Measurements from ENCODE around the gene NDUFS8. TPM values are rescaled to one million over a fixed set of nuclear protein-coding genes. Genes with fewer than 3 reads are reported as not detected.

Gene NDUFS8
- total and polyA plus RNA-seq, 2 experiments from 2014 or later, result 111 to 286 TPM

GRCh38 chr11:68071281-68072048 lies 41.0 kb downstream of the NDUFS8 start:
- Histone ChIP-seq H3K4me1 (ENCODE audit: insufficient read depth) (no peaks in the 10 kb centered on the region), H4K20me1 (ENCODE audit: insufficient read depth, poor library complexity, severe bottlenecking) (peaks cover 19% of the 10 kb centered on the region), H3K79me2 (peaks cover 38% of the 10 kb centered on the region), H3K9me2 (replicated peaks; ENCODE audit: insufficient read depth) (no peaks in the 10 kb centered on the region), H3K27me3 (no peaks in the 10 kb centered on the region), H3K4me2 (no peak overlapping the region), H3K27ac (no peak overlapping the region), H3K4me3 (no peak overlapping the region), H3K9me3 (ENCODE audit: low read depth) (no peaks in the 10 kb centered on the region), H3K36me3 (replicated peaks; ENCODE audit: insufficient read depth, low read depth) (peaks cover 7% of the 10 kb centered on the region), H2AFZ (no peak overlapping the region)
- DNase-seq (ENCODE audit: low spot score), result no peak
- 98% methylated on average over 3 of the region's 3 CpGs for WGBS (ENCODE audit: low lambda C conversion rate, missing lambda C conversion rate)
- TF ChIP-seq CTCF (IDR thresholded peaks at IDR 0.05; ENCODE audit: poor library complexity) (no peak), EZH2phosphoT487 (IDR thresholded peaks at IDR 0.05; ENCODE audit: low read depth, severe bottlenecking, unreplicated experiment) (no peak), EZH2 (IDR thresholded peaks at IDR 0.05; ENCODE audit: borderline replicate concordance) (no peak)

GRCh38 chr11:68074584-68075352 lies 44.3 kb downstream of the NDUFS8 start:
- H3K4me2 ChIP-seq, result no peak overlapping the region
- no peaks in the 10 kb centered on the region for H3K9me3 ChIP-seq (ENCODE audit: low read depth)
- H4K20me1 ChIP-seq (ENCODE audit: insufficient read depth, poor library complexity, severe bottlenecking), result peaks cover 33% of the 10 kb centered on the region
- WGBS (ENCODE audit: low lambda C conversion rate, missing lambda C conversion rate), result 85% methylated on average over 10 of the region's 10 CpGs
- peaks cover 71% of the 10 kb centered on the region for H3K79me2 ChIP-seq
- H3K27ac ChIP-seq, result no peak overlapping the region
- peaks cover 7% of the 10 kb centered on the region for H3K36me3 ChIP-seq (replicated peaks; ENCODE audit: insufficient read depth, low read depth)
- H3K9me2 ChIP-seq (replicated peaks; ENCODE audit: insufficient read depth), result no peaks in the 10 kb centered on the region
- TF ChIP-seq CTCF (IDR thresholded peaks at IDR 0.05; ENCODE audit: poor library complexity), result no peak
- no peak for TF ChIP-seq EZH2phosphoT487 (IDR thresholded peaks at IDR 0.05; ENCODE audit: low read depth, severe bottlenecking, unreplicated experiment)
- TF ChIP-seq EZH2 (IDR thresholded peaks at IDR 0.05; ENCODE audit: borderline replicate concordance), result no peak
- H2AFZ ChIP-seq, result no peak overlapping the region
- DNase-seq (ENCODE audit: low spot score), result no peak
- H3K4me1 ChIP-seq (ENCODE audit: insufficient read depth), result no peaks in the 10 kb centered on the region
- no peak overlapping the region for H3K4me3 ChIP-seq
- no peaks in the 10 kb centered on the region for H3K27me3 ChIP-seq

GRCh38 chr11:68076371-68077042 lies 46.0 kb downstream of the NDUFS8 start:
- Histone ChIP-seq H3K27ac (no peak overlapping the region), H2AFZ (no peak overlapping the region), H3K4me2 (no peak overlapping the region), H3K4me1 (ENCODE audit: insufficient read depth) (no peaks in the 10 kb centered on the region), H3K9me2 (replicated peaks; ENCODE audit: insufficient read depth) (no peaks in the 10 kb centered on the region), H3K9me3 (ENCODE audit: low read depth) (no peaks in the 10 kb centered on the region), H3K36me3 (replicated peaks; ENCODE audit: insufficient read depth, low read depth) (no peaks in the 10 kb centered on the region), H3K79me2 (peaks cover 88% of the 10 kb centered on the region), H3K4me3 (no peak overlapping the region), H4K20me1 (ENCODE audit: insufficient read depth, poor library complexity, severe bottlenecking) (peaks cover 36% of the 10 kb centered on the region), H3K27me3 (no peaks in the 10 kb centered on the region)
- no peak for DNase-seq (ENCODE audit: low spot score)
- 83% methylated on average over 11 of the region's 11 CpGs for WGBS (ENCODE audit: low lambda C conversion rate, missing lambda C conversion rate)
- peak; percentile 24 for TF ChIP-seq CTCF (IDR thresholded peaks at IDR 0.05; ENCODE audit: poor library complexity)
- TF ChIP-seq EZH2 (IDR thresholded peaks at IDR 0.05; ENCODE audit: borderline replicate concordance), result no peak
